ENCODE results near the gene WWTR1.

The WWTR1 gene

DNA sequence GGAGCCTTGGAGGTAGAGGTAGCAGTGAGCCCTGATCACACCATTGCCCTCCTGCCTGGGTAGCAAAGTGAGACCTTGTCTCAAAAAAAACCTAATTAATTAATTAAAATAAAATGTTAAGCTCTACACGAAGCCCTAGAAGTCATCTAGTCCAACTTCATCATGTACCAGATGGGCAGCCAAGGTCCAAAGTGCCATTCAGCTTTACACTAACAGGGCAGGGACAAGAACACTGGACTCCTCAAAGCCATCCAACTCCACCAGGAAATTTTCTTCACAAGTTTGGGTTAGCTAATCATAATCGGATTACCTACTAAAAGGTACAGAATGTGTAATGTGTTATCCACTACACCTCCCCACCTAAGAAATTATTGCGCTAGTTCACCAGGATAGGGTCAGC, 48.8 kb downstream of the WWTR1 start:
- TF ChIP-seq POLR2AphosphoS5 (IDR thresholded peaks at IDR 0.05; ENCODE audit: low read depth, low read length) (no peak), REST (IDR thresholded peaks at IDR 0.05; ENCODE audit: insufficient read depth in 1 of 2, low read depth in 2 of 2, low read length in 2 of 2) (no peak), FOXP2 (optimal IDR thresholded peaks at IDR 0.05; ENCODE audit: borderline replicate concordance, extremely low read depth, extremely low read length, insufficient read depth) (no peak), SIN3A (IDR thresholded peaks at IDR 0.05; ENCODE audit: borderline replicate concordance, insufficient read depth, low read length) (no peak), TAF1 (IDR thresholded peaks at IDR 0.05; ENCODE audit: borderline replicate concordance, insufficient read depth, low read length) (no peak)

GRCh38 chr3:149605902-149606301, 51.9 kb downstream of the WWTR1 start:
- no peak for TF ChIP-seq FOXP2 (optimal IDR thresholded peaks at IDR 0.05; ENCODE audit: borderline replicate concordance, extremely low read depth, extremely low read length, insufficient read depth)
- no peak for TF ChIP-seq TAF1 (IDR thresholded peaks at IDR 0.05; ENCODE audit: borderline replicate concordance, insufficient read depth, low read length)
- no peak for TF ChIP-seq SIN3A (IDR thresholded peaks at IDR 0.05; ENCODE audit: borderline replicate concordance, insufficient read depth, low read length)
- TF ChIP-seq REST (IDR thresholded peaks at IDR 0.05; ENCODE audit: insufficient read depth in 1 of 2, low read depth in 2 of 2, low read length in 2 of 2): no peak
- TF ChIP-seq POLR2AphosphoS5 (IDR thresholded peaks at IDR 0.05; ENCODE audit: low read depth, low read length): no peak

DNA sequence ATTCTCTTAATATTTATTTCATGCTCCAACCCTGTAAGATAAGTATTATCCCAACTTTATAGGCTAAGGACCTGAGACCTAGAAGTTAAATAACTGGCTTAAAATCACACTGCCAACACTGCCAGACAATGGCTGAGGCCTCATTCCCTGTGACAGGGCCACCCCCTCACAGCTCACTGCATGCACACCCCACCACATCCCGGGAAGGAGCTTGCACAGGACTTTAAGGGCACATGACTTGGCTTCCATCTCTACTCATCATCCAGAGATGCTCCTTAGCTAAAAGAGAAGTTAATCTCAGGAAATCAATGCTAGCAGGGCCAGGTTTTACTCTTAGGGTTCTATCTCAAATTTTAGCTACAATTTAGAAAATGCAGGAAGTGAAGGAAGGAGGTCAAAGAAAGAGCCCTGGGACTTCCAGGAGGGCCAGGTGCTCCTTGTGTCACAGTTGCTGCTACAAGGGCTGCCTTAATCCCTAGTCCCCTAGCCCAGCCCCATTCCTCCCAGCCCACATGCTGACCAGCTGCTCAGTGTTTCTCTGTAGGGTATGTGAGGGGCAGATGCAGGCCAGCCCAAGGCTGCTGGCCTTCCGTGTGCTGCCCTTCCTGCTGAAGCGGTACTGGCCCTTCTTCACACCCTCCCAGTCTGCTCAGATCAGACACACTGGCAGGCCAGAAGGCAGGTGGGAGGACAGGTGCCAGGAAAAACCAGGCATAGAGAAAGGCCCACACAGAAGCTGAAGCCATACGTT, 53.5 kb downstream of the WWTR1 start:
- TF ChIP-seq FOXP2 (optimal IDR thresholded peaks at IDR 0.05; ENCODE audit: borderline replicate concordance, extremely low read depth, extremely low read length, insufficient read depth) (no peak), POLR2AphosphoS5 (IDR thresholded peaks at IDR 0.05; ENCODE audit: low read depth, low read length) (no peak), TAF1 (IDR thresholded peaks at IDR 0.05; ENCODE audit: borderline replicate concordance, insufficient read depth, low read length) (no peak), SIN3A (IDR thresholded peaks at IDR 0.05; ENCODE audit: borderline replicate concordance, insufficient read depth, low read length) (no peak), REST (IDR thresholded peaks at IDR 0.05; ENCODE audit: insufficient read depth in 1 of 2, low read depth in 2 of 2, low read length in 2 of 2) (no peak)

DNA sequence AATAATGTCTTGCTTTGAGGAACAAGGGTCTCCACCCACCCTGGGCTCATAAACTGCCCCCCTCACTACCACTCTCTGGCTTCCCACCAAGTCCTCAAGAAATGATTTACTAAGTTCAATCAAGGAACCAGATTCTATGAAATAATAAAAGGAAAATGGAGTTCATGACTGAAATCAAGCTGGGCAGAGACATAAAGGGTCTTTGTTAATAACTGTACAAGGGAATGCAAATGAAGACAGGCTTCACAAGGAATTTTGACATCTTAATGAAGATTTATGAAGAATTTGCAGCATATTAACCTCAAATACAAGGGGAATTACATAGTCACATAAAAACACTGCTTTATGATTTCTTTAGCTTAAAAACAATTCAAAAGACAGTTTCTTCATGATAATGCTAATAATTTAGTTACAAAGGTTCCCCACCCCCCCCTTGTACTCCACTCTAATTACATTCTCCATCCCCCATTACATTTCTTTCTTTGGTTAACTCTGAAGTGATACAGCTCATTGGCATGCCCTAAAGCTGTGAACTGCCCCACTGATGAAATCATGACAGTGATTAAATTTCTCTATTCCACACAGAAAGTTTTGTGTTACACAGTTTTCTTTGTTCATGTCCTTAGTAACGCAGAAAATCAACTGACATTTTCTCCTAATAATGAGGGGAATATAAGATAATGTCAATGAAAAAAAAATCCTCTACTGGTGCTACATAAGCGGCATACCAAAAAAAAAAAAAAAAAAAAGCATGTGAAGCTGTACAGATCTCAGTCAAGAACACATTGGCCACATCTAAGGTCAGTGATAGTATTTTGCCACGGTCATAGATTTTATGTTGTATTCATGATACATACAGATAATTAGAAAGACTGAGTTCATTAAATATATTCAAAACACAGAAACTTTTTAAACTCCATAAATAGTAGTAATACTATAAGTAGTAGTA, 54.4 kb downstream of the WWTR1 start:
- no peak for TF ChIP-seq TAF1 (IDR thresholded peaks at IDR 0.05; ENCODE audit: borderline replicate concordance, insufficient read depth, low read length)
- no peak for TF ChIP-seq REST (IDR thresholded peaks at IDR 0.05; ENCODE audit: insufficient read depth in 1 of 2, low read depth in 2 of 2, low read length in 2 of 2)
- no peak for TF ChIP-seq SIN3A (IDR thresholded peaks at IDR 0.05; ENCODE audit: borderline replicate concordance, insufficient read depth, low read length)
- no peak for TF ChIP-seq POLR2AphosphoS5 (IDR thresholded peaks at IDR 0.05; ENCODE audit: low read depth, low read length)
- TF ChIP-seq FOXP2 (optimal IDR thresholded peaks at IDR 0.05; ENCODE audit: borderline replicate concordance, extremely low read depth, extremely low read length, insufficient read depth): no peak

Measured in PFSK-1 (cell line).